K562 (cell line): ENCODE data around the gene ABCF2. TPM values are rescaled to one million over a fixed set of nuclear protein-coding genes. Genes with fewer than 3 reads are reported as not detected.

Source experiments
- ARID1B ChIP-seq: fragments of 450-650 bp; IDR thresholded peaks from 2 replicates; pipeline ENCODE4 v1.6.1; 2016; ENCODE audit warnings: antibody characterized with exemption, mild to moderate bottlenecking, inconsistent platforms
- CBFA2T2 ChIP-seq: fragments of 450-650 bp; conservative IDR thresholded peaks from 2 replicates; pipeline ENCODE4 v1.6.1; 2017; ENCODE audit warnings: mild to moderate bottlenecking
- ESRRB ChIP-seq: fragments of 250-450 bp; sonication (Bioruptor Pico); IDR thresholded peaks from 2 replicates; pipeline ENCODE4 v1.5.0; 2020; ENCODE audit warnings: mild to moderate bottlenecking, moderate library complexity, borderline replicate concordance
- LCOR ChIP-seq: sonication (generic); formaldehyde crosslinking; IDR thresholded peaks from 2 replicates; pipeline ENCODE4 v1.8.0; 2022; ENCODE audit warnings: mild to moderate bottlenecking, missing genetic modification reagents
- MAFK ChIP-seq: IDR thresholded peaks from 2 replicates; pipeline ENCODE4 v1.6.1; 2011; ENCODE audit warnings: low read length, improper control_type of control experiment
- MEF2D ChIP-seq: conservative IDR thresholded peaks from 2 replicates; pipeline ENCODE4 v1.6.1; 2016; ENCODE audit warnings: low read depth, missing genetic modification characterization, missing compliant biosample characterization
- POLR2A ChIP-seq: fragments of 450-650 bp; conservative IDR thresholded peaks from 2 replicates; pipeline ENCODE4 v1.6.1; 2016
- SMAD1 ChIP-seq: fragments of 150-350 bp; IDR thresholded peaks from 2 replicates; pipeline ENCODE4 v1.6.1; 2014; ENCODE audit warnings: low read length, low read depth; ENCODE audit not compliant: partially characterized antibody
- SNRNP70 ChIP-seq: fragments of 200-400 bp; formaldehyde crosslinking; optimal IDR thresholded peaks from 2 replicates; pipeline ENCODE3; 2017; ENCODE audit warnings: low read depth, low read length
- SRSF3 ChIP-seq: fragments of 200-400 bp; formaldehyde crosslinking; IDR thresholded peaks from 2 replicates; pipeline ENCODE4 v1.6.1; 2016; ENCODE audit warnings: mild to moderate bottlenecking, low read length, moderate library complexity; ENCODE audit not compliant: insufficient read depth
- STAT5B ChIP-seq: fragments of 250-450 bp; sonication (Bioruptor Pico); IDR thresholded peaks from 2 replicates; pipeline ENCODE4 v1.8.0; 2021; ENCODE audit warnings: mild to moderate bottlenecking, inconsistent platforms
- ZBED1 ChIP-seq: IDR thresholded peaks from 2 replicates; pipeline ENCODE4 v1.6.1; 2014
- polyA plus RNA-seq, 8 experiments: library from polyadenylated mRNA; depleted of rRNA in 4 of 8; stranded (reverse) in 5 of 8; unstranded in 3 of 8; fragments of >200 nt; fragmentation: Nextera tagmentation in 2 of 8; fragmentation: Illumina TruSeq in 1 of 8; extraction: Ambion mirVana in 2 of 8; extraction: Trizol in 1 of 8; gene quantifications; 2 replicates each; pipeline versions ENCODE4 v1.2.1 to v1.2.3, GENCODE V29; 2011 to 2014; ENCODE audit warnings: inconsistent platforms in 1 of 8, missing spikeins in 1 of 8
- total RNA-seq, 7 experiments: library from RNA; depleted of rRNA in 6 of 7; stranded (reverse); fragments of >200 nt in 6 of 7; fragmentation: Illumina TruSeq in 2 of 7; extraction: Trizol in 2 of 7; gene quantifications; 2 replicates each; pipeline versions ENCODE4 v1.2.1 to v1.2.3, GENCODE V29; 2011 to 2021; ENCODE audit warnings: low replicate concordance in 1 of 7
- TF ChIP-seq, protein P1 (sequence below): sonication (generic); formaldehyde crosslinking; IDR thresholded peaks from 2 replicates; pipeline ENCODE4 v1.8.1; 2023; ENCODE audit warnings: mild to moderate bottlenecking, missing genetic modification reagents
- TF ChIP-seq, protein P2 (sequence below): fragments of 250-450 bp; sonication (Bioruptor Pico); IDR thresholded peaks from 2 replicates; pipeline ENCODE4 v1.5.1; 2021; ENCODE audit warnings: mild to moderate bottlenecking
- TF ChIP-seq, protein P3 (sequence below): fragments of 450-650 bp; IDR thresholded peaks from 2 replicates; pipeline ENCODE4 v1.6.1; 2016; ENCODE audit warnings: borderline replicate concordance
- TF ChIP-seq, protein P4 (sequence below): sonication (generic); formaldehyde crosslinking; IDR thresholded peaks from 2 replicates; pipeline ENCODE4 v1.8.0; 2022; ENCODE audit warnings: mild to moderate bottlenecking, missing genetic modification reagents
- TF ChIP-seq, protein P5 (sequence below): fragments of 250-450 bp; sonication (Bioruptor Pico); IDR thresholded peaks from 2 replicates; pipeline ENCODE4 v1.6.1; 2021; ENCODE audit warnings: mild to moderate bottlenecking
- TF ChIP-seq, protein P6 (sequence below): sonication (generic); formaldehyde crosslinking; IDR thresholded peaks from 2 replicates; pipeline ENCODE4 v1.8.1; 2023; ENCODE audit warnings: mild to moderate bottlenecking, missing genetic modification reagents, moderate library complexity
- TF ChIP-seq, protein P7 (sequence below): IDR thresholded peaks from 2 replicates; pipeline ENCODE4 v1.6.1; 2012; ENCODE audit warnings: low read depth, low read length, improper control_type of control experiment, borderline replicate concordance

Gene ABCF2
- total and polyA plus RNA-seq, 9 of the 15 experiments (the other 6 are each of a cell fraction or from before 2014, with no cell fraction given) = 62.1 to 224 (median 113) TPM

DNA sequence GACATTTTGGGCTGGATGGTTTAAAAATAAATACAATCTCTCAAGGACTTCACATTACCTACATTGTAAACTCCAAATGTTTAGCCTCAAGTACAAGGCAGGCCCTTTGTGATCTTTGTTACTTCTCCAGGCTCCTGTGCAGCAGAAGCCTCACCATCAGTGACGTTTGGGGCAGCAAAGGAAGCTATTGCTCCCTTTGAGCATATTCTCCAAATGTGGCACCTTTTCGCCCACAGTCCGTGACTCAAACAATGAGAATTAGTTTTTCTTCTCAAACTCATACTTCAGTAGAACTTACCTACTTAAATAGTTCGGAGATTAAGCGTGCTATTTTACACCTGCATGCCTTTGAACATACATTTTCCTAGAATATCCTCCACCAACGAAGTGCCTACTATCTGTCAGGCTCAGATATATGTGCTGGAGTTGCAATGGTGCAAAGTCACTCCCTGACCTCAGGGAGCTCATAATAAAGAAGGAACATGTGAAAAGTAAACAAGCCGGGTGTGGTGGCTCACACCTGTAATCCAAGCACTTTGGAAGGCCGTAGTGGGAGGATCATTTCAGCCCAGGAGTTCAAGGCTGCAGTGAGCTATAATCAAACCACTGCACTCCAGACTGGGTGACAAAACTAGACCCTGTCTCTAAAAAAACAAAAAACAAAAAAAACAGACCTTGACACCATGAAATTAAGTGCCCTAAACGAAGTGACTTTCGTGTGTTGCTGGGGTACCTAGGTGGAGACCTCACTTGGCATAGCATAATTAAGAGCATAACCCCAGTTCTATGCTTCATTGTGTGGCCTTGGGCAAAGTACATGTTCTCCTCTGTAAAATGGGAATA lies 1.2 kb upstream of the ABCF2 start (continued):
- TF ChIP-seq MAFK (peak; percentile 32), MEF2D (no peak), LCOR (no peak), CBFA2T2 (peak; percentile 37; the same call in 1 of the 2 replicates), ZBED1 (no peak), SRSF3 (no peak), STAT5B (CRISPR knock-in tag) (no peak), ESRRB (CRISPR knock-in tag) (no peak), ARID1B (peak; percentile 77), SNRNP70 (no peak), SMAD1 (no peak), POLR2A (no peak)
- TF ChIP-seq, protein P1, sequence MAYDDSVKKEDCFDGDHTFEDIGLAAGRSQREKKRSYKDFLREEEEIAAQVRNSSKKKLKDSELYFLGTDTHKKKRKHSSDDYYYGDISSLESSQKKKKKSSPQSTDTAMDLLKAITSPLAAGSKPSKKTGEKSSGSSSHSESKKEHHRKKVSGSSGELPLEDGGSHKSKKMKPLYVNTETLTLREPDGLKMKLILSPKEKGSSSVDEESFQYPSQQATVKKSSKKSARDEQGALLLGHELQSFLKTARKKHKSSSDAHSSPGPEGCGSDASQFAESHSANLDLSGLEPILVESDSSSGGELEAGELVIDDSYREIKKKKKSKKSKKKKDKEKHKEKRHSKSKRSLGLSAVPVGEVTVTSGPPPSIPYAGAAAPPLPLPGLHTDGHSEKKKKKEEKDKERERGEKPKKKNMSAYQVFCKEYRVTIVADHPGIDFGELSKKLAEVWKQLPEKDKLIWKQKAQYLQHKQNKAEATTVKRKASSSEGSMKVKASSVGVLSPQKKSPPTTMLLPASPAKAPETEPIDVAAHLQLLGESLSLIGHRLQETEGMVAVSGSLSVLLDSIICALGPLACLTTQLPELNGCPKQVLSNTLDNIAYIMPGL = no peak
- TF ChIP-seq, protein P2, sequence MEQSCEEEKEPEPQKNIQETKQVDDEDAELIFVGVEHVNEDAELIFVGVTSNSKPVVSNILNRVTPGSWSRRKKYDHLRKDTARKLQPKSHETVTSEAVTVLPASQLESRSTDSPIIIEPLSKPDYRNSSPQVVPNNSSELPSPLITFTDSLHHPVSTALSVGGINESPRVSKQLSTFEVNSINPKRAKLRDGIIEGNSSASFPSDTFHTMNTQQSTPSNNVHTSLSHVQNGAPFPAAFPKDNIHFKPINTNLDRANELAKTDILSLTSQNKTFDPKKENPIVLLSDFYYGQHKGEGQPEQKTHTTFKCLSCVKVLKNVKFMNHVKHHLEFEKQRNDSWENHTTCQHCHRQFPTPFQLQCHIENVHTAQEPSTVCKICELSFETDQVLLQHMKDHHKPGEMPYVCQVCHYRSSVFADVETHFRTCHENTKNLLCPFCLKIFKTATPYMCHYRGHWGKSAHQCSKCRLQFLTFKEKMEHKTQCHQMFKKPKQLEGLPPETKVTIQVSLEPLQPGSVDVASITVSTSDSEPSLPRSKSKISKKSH (CRISPR knock-in tag) = no peak
- TF ChIP-seq, protein P3, sequence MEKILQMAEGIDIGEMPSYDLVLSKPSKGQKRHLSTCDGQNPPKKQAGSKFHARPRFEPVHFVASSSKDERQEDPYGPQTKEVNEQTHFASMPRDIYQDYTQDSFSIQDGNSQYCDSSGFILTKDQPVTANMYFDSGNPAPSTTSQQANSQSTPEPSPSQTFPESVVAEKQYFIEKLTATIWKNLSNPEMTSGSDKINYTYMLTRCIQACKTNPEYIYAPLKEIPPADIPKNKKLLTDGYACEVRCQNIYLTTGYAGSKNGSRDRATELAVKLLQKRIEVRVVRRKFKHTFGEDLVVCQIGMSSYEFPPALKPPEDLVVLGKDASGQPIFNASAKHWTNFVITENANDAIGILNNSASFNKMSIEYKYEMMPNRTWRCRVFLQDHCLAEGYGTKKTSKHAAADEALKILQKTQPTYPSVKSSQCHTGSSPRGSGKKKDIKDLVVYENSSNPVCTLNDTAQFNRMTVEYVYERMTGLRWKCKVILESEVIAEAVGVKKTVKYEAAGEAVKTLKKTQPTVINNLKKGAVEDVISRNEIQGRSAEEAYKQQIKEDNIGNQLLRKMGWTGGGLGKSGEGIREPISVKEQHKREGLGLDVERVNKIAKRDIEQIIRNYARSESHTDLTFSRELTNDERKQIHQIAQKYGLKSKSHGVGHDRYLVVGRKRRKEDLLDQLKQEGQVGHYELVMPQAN = 0 out of 2 replicates have a peak, but pooled peaks have one; percentile 19
- TF ChIP-seq, protein P4, sequence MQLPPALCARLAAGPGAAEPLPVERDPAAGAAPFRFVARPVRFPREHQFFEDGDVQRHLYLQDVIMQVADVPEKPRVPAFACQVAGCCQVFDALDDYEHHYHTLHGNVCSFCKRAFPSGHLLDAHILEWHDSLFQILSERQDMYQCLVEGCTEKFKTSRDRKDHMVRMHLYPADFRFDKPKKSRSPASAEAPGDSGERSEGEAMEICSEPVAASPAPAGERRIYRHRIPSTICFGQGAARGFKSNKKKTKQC (CRISPR knock-in tag) = no peak
- TF ChIP-seq, protein P5, sequence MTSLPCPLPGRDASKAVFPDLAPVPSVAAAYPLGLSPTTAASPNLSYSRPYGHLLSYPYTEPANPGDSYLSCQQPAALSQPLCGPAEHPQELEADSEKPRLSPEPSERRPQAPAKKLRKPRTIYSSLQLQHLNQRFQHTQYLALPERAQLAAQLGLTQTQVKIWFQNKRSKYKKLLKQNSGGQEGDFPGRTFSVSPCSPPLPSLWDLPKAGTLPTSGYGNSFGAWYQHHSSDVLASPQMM (CRISPR knock-in tag) = no peak
- TF ChIP-seq, protein P6, sequence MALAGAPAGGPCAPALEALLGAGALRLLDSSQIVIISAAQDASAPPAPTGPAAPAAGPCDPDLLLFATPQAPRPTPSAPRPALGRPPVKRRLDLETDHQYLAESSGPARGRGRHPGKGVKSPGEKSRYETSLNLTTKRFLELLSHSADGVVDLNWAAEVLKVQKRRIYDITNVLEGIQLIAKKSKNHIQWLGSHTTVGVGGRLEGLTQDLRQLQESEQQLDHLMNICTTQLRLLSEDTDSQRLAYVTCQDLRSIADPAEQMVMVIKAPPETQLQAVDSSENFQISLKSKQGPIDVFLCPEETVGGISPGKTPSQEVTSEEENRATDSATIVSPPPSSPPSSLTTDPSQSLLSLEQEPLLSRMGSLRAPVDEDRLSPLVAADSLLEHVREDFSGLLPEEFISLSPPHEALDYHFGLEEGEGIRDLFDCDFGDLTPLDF (CRISPR knock-in tag) = no peak
- TF ChIP-seq, protein P7, sequence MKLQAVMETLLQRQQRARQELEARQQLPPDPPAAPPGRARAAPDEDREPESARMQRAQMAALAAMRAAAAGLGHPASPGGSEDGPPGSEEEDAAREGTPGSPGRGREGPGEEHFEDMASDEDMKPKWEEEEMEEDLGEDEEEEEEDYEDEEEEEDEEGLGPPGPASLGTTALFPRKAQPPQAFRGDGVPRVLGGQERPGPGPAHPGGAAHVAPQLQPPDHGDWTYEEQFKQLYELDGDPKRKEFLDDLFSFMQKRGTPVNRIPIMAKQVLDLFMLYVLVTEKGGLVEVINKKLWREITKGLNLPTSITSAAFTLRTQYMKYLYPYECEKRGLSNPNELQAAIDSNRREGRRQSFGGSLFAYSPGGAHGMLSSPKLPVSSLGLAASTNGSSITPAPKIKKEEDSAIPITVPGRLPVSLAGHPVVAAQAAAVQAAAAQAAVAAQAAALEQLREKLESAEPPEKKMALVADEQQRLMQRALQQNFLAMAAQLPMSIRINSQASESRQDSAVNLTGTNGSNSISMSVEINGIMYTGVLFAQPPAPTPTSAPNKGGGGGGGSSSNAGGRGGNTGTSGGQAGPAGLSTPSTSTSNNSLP = no peak
